UCSD-AML1 (cell line): ENCODE measurements around the gene DOK6.

Source experiments
- DNase-seq: peaks from one replicate; lab custom pipeline; 2025; ENCODE audit not compliant: unreplicated experiment; lab: John Stamatoyannopoulos, UW

Gene DOK6

DNA sequence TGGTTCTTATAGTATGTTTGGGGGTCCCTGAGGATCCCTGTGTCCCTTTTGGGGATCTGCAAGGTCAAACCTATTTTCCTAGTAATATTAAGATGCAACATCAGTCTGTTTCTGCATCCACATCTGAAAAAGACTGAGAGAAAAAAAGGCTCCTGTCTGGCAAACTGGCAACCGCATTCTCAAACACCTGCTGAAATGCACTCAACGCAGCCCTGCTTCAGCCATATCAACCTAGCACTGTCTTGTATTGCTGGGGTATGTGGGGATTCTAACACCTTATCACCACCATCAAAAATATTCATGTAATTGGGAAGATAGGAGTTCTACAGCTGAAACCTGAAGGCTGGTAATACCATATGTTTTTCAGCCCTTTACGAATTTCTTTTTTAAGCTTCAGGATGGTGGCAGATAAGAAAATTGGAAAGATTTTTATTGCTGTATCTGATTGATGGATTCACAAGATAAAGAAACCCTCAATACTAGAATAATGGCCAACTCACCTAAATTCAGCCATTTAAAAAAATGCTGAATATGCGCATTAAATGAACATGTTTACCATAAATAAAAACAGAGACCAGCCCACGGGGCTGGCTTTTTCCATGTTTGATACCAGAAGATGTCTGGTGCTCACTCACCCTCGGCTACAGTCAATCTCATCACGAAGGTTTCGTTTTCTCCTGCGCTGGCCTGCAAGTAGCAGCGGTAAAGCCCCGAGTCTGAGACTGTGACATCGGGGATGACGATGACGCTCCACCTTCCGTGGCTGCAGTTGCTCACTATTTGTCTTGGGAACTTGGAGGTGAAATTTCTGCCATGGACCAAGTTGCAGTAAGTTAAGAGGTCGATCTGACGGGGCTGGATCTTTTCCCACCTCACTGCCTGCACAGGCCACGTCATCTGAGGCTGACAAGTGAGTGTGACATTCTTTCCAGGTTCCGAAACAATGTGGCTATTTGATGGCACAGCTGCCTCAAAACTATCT is 494.7 kb downstream of the DOK6 start:
- no peak for DNase-seq

DNA sequence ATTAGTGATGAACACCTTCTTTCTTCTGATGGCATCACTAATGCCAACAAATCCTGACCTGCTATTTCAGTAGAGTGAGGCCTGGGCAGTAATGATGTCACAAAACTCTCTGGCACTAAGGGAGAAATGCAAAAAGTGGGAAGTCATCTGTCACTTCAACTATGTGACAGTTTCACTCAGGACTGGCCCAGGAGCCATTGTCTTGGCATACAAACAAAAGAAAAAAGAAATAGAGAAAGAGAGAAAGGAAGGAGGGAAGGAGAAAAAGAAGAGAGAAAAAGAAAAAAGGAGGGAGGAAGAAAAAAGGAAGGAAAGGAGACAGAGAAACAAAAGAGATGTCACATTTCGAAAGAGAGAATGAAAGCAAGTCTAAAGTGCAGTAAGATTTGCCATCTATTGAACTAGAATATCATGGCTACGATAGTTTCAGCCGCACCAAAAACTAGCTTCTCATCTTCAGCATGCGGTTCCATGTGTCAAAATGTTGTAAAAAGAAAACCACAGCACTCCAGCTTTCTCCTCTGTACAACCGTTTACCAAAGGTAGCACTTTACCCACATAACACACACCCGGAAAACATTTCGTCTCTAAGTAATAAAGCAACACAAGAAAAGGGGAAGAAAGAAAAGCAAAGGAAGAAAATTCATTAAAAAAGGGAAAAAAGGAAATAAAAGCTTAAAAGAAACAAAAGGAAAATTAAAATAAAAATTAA is 496.9 kb downstream of the DOK6 start:
- DNase-seq, result no peak

DNA sequence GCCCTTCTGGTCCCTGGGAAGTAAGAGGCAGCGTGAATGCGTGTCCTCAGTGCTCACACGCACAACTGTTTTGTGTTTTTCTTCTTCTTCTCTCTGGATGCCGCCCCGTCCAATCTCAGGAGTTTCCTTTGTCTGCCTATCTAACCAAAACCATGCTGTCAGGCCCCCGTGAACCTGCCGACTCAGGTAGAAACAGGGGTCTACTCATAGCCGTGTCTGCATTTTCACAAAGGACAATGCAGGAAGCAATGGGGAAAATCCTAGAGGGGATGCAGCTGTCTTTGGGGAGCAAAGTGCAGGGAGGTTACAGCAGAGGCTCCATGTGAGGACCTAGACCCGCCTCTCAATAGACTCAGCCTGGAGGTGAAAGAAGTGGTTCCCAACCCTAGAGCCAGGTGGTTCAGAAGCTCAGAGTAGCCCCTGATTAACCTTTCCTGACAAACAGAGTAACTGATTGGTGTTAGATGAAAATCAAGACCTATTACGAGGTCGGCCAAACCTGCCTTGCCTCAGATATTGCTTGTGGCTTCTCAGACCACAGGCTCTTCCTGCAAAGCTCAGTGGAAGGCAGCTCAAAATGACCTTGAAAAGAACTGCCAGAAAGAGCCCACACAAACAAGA is 497.7 kb downstream of the DOK6 start:
- peak; percentile 20 for DNase-seq
